ENCODE measurements around the gene ANKRD60. TPM values are rescaled to one million over a fixed set of nuclear protein-coding genes. Genes with fewer than 3 reads are reported as not detected.

ANKRD60 gene
- total RNA-seq, 2 donors from 2014 or later: not detected

DNA sequence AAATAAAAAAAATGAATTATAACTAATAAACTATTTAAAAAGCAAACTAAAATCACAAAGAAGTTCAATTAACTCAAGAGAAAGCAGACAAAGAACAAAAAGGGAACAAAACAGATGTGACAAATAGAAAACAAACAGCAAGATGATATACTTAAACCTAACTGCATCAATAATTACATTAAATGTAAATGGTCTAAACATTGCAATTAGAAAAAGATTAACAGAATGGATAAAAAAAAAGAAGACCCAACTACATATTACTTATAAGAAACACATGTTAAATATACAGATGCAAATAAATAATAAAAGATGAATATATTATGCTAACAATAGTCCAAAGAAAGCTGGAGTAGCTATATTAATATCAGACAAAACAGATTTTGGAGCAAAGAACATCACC is 45.9 kb upstream of the ANKRD60 start:
- Histone ChIP-seq H3K9me3 (ENCODE audit: control insufficient read depth, low read length) (peaks cover 22% of the 10 kb centered on the region), H3K4me1 (ENCODE audit: control insufficient read depth, insufficient read depth, low read length) (no peaks in the 10 kb centered on the region), H3K4me3 (ENCODE audit: low read length) (no peak overlapping the region), H3K27ac (ENCODE audit: low read depth, low read length) (no peak overlapping the region), H3K27me3 (ENCODE audit: control insufficient read depth, insufficient read depth, low read length, poor library complexity, severe bottlenecking) (no peaks in the 10 kb centered on the region), H3K36me3 (ENCODE audit: control insufficient read depth, insufficient read depth, low read length) (peaks cover 41% of the 10 kb centered on the region), H3K9ac (ENCODE audit: extremely low read depth, low read length, poor library complexity, severe bottlenecking) (no peak overlapping the region)
- Mint-ChIP-seq H3K9me3 (peaks cover 5% of the 10 kb centered on the region), H3K27me3 (ENCODE audit: insufficient read depth) (no peaks in the 10 kb centered on the region), H3K27ac (no peak overlapping the region), H3K4me1 (peaks cover 6% of the 10 kb centered on the region), H3K4me3 (no peak overlapping the region), H3K36me3 (ENCODE audit: low read depth) (peaks cover 39% of the 10 kb centered on the region)
- TF ChIP-seq, protein P1, sequence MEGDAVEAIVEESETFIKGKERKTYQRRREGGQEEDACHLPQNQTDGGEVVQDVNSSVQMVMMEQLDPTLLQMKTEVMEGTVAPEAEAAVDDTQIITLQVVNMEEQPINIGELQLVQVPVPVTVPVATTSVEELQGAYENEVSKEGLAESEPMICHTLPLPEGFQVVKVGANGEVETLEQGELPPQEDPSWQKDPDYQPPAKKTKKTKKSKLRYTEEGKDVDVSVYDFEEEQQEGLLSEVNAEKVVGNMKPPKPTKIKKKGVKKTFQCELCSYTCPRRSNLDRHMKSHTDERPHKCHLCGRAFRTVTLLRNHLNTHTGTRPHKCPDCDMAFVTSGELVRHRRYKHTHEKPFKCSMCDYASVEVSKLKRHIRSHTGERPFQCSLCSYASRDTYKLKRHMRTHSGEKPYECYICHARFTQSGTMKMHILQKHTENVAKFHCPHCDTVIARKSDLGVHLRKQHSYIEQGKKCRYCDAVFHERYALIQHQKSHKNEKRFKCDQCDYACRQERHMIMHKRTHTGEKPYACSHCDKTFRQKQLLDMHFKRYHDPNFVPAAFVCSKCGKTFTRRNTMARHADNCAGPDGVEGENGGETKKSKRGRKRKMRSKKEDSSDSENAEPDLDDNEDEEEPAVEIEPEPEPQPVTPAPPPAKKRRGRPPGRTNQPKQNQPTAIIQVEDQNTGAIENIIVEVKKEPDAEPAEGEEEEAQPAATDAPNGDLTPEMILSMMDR (conservative IDR thresholded peaks at IDR 0.05): no peak
- DNase-seq: no peak

DNA sequence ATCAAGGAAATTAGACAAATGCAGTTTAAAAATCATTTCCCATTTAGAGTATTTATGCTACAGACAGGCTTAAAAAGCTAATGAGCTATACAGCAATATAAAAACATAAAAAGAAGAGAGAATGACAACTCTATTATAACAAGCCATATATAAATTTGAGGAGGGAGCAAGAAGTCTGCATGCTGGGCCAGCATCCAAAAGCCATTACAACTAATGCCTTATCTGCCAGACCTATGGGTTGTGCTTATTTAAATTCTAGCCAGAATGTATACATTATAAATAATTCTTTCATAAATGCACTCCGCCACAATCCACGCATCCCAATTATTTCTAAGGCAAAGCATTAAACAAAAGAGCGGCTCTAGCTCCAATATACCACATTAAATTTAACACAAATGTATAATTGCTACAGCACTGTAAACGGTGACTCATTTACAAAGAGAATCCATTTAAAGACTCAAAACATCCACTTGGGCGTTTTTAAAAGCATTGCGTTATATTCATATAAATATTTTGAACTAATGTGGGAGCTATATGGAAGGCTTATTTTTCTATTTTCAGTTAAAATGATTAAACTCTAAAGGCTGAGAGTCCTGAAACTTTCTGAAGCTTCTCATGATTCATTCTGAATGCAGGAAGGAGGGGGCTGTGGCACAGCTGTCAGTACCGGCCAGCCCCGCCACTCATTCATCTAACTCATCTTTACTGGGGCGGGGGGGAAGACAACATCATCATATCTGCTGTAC is 43.3 kb upstream of the ANKRD60 start:
- Mint-ChIP-seq H3K36me3 (ENCODE audit: low read depth) (peaks cover 51% of the 10 kb centered on the region), H3K27me3 (ENCODE audit: insufficient read depth) (no peaks in the 10 kb centered on the region), H3K27ac (no peak overlapping the region), H3K9me3 (peaks cover 5% of the 10 kb centered on the region), H3K4me1 (no peaks in the 10 kb centered on the region), H3K4me3 (no peak overlapping the region)
- no peak for DNase-seq
- WGBS, 2 experiments (ENCODE audit: insufficient coverage in 1 of 2, insufficient read length in 1 of 2): 97 to 98% methylated on average over 4 to 6 of the region's 9 CpGs
- Histone ChIP-seq H3K9ac (ENCODE audit: extremely low read depth, low read length, poor library complexity, severe bottlenecking) (no peak overlapping the region), H3K4me3 (ENCODE audit: low read length) (no peak overlapping the region), H3K4me1 (ENCODE audit: control insufficient read depth, insufficient read depth, low read length) (no peaks in the 10 kb centered on the region), H3K27me3 (ENCODE audit: control insufficient read depth, insufficient read depth, low read length, poor library complexity, severe bottlenecking) (no peaks in the 10 kb centered on the region), H3K9me3 (ENCODE audit: control insufficient read depth, low read length) (peaks cover 22% of the 10 kb centered on the region), H3K36me3 (ENCODE audit: control insufficient read depth, insufficient read depth, low read length) (peaks cover 56% of the 10 kb centered on the region), H3K27ac (ENCODE audit: low read depth, low read length) (no peak overlapping the region)
- TF ChIP-seq, protein P1 (conservative IDR thresholded peaks at IDR 0.05): no peak

DNA sequence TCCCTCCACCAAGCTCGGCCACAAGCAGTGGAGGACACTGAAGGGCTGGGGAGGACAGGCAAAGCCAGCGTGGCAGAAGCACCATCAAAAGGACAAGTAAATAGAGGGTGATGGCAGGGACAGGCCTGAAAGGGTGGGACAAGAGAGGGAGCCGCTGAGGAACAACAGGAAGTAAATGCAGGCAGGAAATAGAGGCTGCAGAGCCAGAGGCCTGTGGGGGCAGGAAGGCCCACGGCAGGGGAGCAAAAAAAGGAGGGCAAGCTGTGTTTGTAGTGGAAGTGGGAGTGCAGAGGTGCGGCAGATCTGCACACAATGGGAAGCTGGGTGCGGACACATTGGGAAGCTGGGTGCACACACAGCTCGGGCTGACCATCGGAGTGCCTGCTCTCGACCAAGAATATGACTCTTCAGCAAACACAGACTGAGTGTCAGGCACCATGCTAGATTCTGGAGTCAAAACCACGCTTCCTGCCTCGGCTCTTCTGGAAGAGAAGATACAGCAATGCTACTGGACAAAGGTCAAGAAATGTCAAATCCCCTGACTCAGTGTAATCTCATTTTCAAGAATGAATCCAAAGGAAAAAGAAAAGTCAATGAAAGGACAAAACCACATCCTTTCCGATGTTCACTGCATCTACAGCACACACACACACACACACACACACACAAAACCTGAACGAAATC is 40.6 kb upstream of the ANKRD60 start:
- H3K9me3 Mint-ChIP-seq: peaks cover 2% of the 10 kb centered on the region
- no peaks in the 10 kb centered on the region for H3K4me1 Mint-ChIP-seq
- no peaks in the 10 kb centered on the region for H3K27me3 ChIP-seq (ENCODE audit: control insufficient read depth, insufficient read depth, low read length, poor library complexity, severe bottlenecking)
- no peaks in the 10 kb centered on the region for H3K27me3 Mint-ChIP-seq (ENCODE audit: insufficient read depth)
- H3K4me3 ChIP-seq (ENCODE audit: low read length): no peak overlapping the region
- H3K9me3 ChIP-seq (ENCODE audit: control insufficient read depth, low read length): peaks cover 7% of the 10 kb centered on the region
- peaks cover 70% of the 10 kb centered on the region for H3K36me3 ChIP-seq (ENCODE audit: control insufficient read depth, insufficient read depth, low read length)
- no peaks in the 10 kb centered on the region for H3K4me1 ChIP-seq (ENCODE audit: control insufficient read depth, insufficient read depth, low read length)
- TF ChIP-seq, protein P1 (conservative IDR thresholded peaks at IDR 0.05): no peak
- no peak overlapping the region for H3K27ac Mint-ChIP-seq
- no peak overlapping the region for H3K27ac ChIP-seq (ENCODE audit: low read depth, low read length)
- DNase-seq: no peak
- no peak overlapping the region for H3K4me3 Mint-ChIP-seq
- H3K9ac ChIP-seq (ENCODE audit: extremely low read depth, low read length, poor library complexity, severe bottlenecking): no peak overlapping the region
- 90 to 92% methylated on average over 10 to 11 of the region's 13 CpGs for whole genome bisulfite sequencing, 2 experiments (ENCODE audit: insufficient coverage in 1 of 2, insufficient read length in 1 of 2)
- peaks cover 44% of the 10 kb centered on the region for H3K36me3 Mint-ChIP-seq (ENCODE audit: low read depth)
